ENCODE measurements around the gene TMEM184C. TPM values are rescaled to one million over a fixed set of nuclear protein-coding genes. Genes with fewer than 3 reads are reported as not detected.

TMEM184C gene
- total and polyA plus RNA-seq, 2 donors (not counting 1 experiment from before 2014, with no cell fraction given): 4.9 to 27.5 TPM

DNA sequence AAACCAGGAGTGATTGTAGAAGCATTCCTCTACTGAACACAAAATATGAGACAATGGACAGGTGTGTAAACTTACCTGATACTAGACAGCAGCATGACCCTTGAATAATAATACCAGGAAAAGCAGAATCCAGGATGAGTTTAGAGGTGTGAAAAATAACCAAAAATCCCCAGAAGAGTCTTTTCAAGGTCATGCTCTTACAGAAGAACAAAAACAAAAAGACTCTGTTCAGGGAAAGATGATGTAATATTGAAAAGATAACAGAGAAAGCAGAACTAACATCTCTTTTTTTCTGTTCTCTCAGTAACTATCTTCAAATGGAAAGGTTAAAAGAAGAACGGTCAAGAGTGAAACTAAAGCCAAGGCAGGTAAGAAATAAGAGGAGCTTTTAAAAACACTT, 100.7 kb downstream of the TMEM184C start:
- no peak overlapping the region for H3K4me3 Mint-ChIP-seq
- H3K9me3 Mint-ChIP-seq (ENCODE audit: insufficient read depth): no peaks in the 10 kb centered on the region
- no peaks in the 10 kb centered on the region for H4K20me1 ChIP-seq (ENCODE audit: control insufficient read depth, insufficient read depth, low read length, poor library complexity, severe bottlenecking)
- no peak overlapping the region for H3K27ac ChIP-seq (ENCODE audit: low read length in 2 of 2)
- H3K4me1 ChIP-seq (ENCODE audit: control insufficient read depth in 2 of 2, insufficient read depth in 2 of 2, low read length in 2 of 2): no peaks in the 10 kb centered on the region
- intact Hi-C loops (cut with micrococcal nuclease): no loop called here
- H3K27me3 ChIP-seq (replicated peaks in 1 of 4; ENCODE audit: control extremely low read depth in 1 of 4, control insufficient read depth in 3 of 4, insufficient read depth in 4 of 4, low read length in 3 of 4): peaks cover 0 to 4% (median 0%) of the 10 kb centered on the region in 4 experiments
- POLR2A ChIA-PET: no interaction called here
- H3K9ac ChIP-seq (ENCODE audit: low read length): no peak overlapping the region
- no peak overlapping the region for H2AFZ ChIP-seq (ENCODE audit: insufficient read depth, low read depth, low read length, poor library complexity, severe bottlenecking)
- no peak for ATAC-seq (ENCODE audit: low read depth)
- WGBS (ENCODE audit: insufficient coverage): no CpG with 5 or more reads among the region's 1 CpG
- no peaks in the 10 kb centered on the region for H3K4me1 Mint-ChIP-seq
- no peak for DNase-seq
- H3K4me2 ChIP-seq (replicated peaks; ENCODE audit: low read depth, low read length, poor library complexity, severe bottlenecking): no peak overlapping the region
- no peak overlapping the region for H3K4me3 ChIP-seq (ENCODE audit: control extremely low read depth in 1 of 5, extremely low read depth in 1 of 5, insufficient read depth in 1 of 5, low read depth in 2 of 5, low read length in 4 of 5)
- H3K36me3 ChIP-seq (replicated peaks in 1 of 2; ENCODE audit: control extremely low read depth in 1 of 2, control insufficient read depth in 1 of 2, extremely low read depth in 1 of 2, insufficient read depth in 2 of 2, low read length in 1 of 2): no peaks in the 10 kb centered on the region
- TF ChIP-seq, protein P1, sequence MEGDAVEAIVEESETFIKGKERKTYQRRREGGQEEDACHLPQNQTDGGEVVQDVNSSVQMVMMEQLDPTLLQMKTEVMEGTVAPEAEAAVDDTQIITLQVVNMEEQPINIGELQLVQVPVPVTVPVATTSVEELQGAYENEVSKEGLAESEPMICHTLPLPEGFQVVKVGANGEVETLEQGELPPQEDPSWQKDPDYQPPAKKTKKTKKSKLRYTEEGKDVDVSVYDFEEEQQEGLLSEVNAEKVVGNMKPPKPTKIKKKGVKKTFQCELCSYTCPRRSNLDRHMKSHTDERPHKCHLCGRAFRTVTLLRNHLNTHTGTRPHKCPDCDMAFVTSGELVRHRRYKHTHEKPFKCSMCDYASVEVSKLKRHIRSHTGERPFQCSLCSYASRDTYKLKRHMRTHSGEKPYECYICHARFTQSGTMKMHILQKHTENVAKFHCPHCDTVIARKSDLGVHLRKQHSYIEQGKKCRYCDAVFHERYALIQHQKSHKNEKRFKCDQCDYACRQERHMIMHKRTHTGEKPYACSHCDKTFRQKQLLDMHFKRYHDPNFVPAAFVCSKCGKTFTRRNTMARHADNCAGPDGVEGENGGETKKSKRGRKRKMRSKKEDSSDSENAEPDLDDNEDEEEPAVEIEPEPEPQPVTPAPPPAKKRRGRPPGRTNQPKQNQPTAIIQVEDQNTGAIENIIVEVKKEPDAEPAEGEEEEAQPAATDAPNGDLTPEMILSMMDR (IDR thresholded peaks at IDR 0.05): no peak
- no peak for TF ChIP-seq EZH2 (IDR thresholded peaks at IDR 0.05; ENCODE audit: borderline replicate concordance, insufficient read depth, low read depth, low read length, poor library complexity, severe bottlenecking)
- H3K27me3 Mint-ChIP-seq: peaks cover 20% of the 10 kb centered on the region
- no peaks in the 10 kb centered on the region for H3K79me2 ChIP-seq (ENCODE audit: control insufficient read depth, insufficient read depth, low read length)
- CTCF ChIA-PET: no interaction called here
- H3K27ac Mint-ChIP-seq: no peak overlapping the region
- H3K9me3 ChIP-seq (ENCODE audit: control extremely low read depth in 1 of 3, control insufficient read depth in 2 of 3, insufficient read depth in 1 of 3, low read length in 2 of 3): no peaks in the 10 kb centered on the region

Other genes with a start within 250 kb of the TMEM184C start
- not detected in 2 replicates for gene EDNRA, start 136.3 kb upstream of the TMEM184C start, total RNA-seq
- not detected in 2 replicates for gene EDNRA, start 136.3 kb upstream of the TMEM184C start, polyA plus RNA-seq
- 11.0 and 12.3 TPM in 2 replicates for gene PRMT9, start 66.8 kb downstream of the TMEM184C start, total RNA-seq
- 5.6 and 9.1 TPM in 2 replicates for gene PRMT9, start 66.8 kb downstream of the TMEM184C start, polyA plus RNA-seq
- gene ARHGAP10, start 114.7 kb downstream of the TMEM184C start, total RNA-seq: 0.34 and 0.36 TPM in 2 replicates
- gene ARHGAP10, start 114.7 kb downstream of the TMEM184C start, polyA plus RNA-seq: 0.06 and 0.10 TPM in 2 replicates

Measured in B cell (primary cell).